GM12892 (cell line): ENCODE measurements around the gene PLEKHB2.
"Not testable (repeated sequence)": the region's sequence is repeated elsewhere in the genome, so short reads cannot be mapped to it uniquely, and the experiment has no call there.

Experiments used
- DNase-seq: peaks from one replicate; pipeline ENCODE4 v3.0.0; 2011; ENCODE audit not compliant: insufficient read length
- FAIRE-seq: peaks from 2 replicates; lab custom pipeline; 2011; peaks lifted over from hg19 to GRCh38; lab: Jason Lieb, UNC
- POLR2A ChIP-seq: IDR thresholded peaks from 2 replicates; pipeline ENCODE4 v1.6.1; 2011; ENCODE audit warnings: low read depth, low read length, control low read depth
- POLR2AphosphoS5 ChIP-seq: IDR thresholded peaks from 2 replicates; pipeline ENCODE4 v1.6.1; 2011; ENCODE audit warnings: low read depth, low read length, control low read depth
- TAF1 ChIP-seq: IDR thresholded peaks from 2 replicates; pipeline ENCODE4 v1.6.1; 2011; ENCODE audit warnings: low read depth, mild to moderate bottlenecking, control low read depth, low read length, borderline replicate concordance

Gene PLEKHB2

DNA sequence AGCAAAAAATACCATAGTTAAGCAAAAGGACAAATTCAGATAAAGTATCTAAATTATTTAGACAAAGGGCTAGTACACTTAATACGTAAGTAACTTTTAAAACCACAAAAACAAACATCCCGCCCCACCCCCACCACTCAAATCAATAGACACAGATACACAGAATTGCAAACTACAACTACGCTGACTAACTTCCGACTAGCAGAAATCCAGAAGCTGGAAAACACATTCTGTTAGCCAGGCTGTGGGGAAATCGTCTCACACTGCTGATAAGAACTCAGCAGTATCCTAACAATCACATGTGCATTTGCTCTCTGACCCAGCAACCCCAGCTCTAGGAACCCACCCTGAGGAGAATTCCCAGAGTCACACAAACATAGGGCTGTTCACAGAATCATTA lies 28.4 kb upstream of the PLEKHB2 start:
- FAIRE-seq (no peak), DNase-seq (no peak)

DNA sequence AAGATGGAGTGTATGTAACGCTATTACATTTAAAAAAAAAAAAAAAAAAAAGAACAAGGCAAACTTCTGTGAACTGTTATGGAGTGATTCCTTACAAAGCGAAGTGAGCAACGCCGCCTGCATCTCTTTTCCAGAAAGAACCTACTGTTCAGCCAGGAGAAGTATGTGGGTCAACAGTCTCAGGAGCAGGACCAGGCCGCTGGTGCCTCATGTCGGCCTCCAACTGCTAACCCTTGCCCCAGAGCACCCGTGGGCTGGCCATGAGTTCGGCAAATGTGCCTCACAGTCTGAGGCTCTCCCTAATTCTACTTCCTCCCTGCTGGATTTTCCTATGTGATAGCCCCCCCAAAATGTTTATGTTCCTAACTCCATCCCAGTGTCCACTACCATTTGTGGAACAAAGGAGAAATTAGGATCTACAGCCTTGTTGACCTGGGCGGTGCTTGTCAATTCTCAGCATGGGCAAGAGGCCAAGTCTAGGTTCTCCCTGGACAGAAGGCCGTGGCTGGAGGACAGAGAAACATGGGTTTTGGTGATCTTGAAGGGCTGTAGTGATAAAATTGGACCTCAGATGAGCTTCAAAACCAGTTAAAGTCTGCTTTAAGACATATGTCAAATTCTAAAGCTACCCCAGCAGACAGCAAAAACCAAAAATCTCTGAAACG lies 27.8 kb upstream of the PLEKHB2 start:
- FAIRE-seq (no peak), DNase-seq (no peak)
- TF ChIP-seq POLR2A (no peak), POLR2AphosphoS5 (no peak), TAF1 (no peak)

More for the DNA sequence above, 28.4 kb upstream of the PLEKHB2 start:
- TF ChIP-seq POLR2AphosphoS5 (no peak), POLR2A (no peak), TAF1 (no peak)

DNA sequence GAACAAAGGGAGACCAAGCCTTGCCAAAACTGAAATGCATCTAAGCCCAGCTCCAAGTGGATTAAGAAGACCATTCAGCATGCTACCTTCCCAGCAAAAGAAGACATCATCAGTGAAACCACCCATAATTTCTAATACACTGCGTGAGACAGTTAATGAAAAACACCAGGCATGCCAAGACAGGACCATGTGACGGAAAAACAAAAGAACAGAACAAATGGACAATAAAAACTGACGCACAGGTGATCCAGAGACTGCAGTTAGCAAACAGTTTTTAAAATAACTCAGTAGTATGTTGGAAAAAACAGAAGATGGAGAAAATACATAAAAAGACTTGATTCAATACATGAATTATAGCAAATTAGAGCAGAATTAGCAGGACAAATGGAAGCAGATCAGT lies 27.2 kb upstream of the PLEKHB2 start:
- FAIRE-seq (no peak), DNase-seq (no peak)
- TF ChIP-seq TAF1 (no peak), POLR2A (no peak), POLR2AphosphoS5 (no peak)

DNA sequence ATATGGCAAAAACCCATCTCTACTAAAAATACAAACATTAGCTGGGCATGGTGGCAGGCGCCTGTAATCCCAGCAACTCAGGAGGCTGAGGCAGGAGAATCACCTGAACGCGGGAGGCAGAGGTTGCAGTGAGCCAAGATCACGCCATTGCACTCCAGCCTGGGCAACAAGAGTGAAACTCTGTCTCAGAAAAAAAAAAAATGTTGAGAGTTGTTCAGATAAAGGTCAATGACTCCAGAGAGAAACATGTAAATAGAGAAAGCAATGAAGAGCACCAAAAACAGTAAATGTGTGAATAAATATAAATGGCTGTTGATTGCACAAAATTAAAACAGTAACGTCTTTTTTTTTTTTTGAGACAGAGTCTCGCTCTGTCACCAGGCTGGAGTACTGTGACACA lies 25.2 kb upstream of the PLEKHB2 start:
- not testable (repeated sequence) for DNase-seq, FAIRE-seq

DNA sequence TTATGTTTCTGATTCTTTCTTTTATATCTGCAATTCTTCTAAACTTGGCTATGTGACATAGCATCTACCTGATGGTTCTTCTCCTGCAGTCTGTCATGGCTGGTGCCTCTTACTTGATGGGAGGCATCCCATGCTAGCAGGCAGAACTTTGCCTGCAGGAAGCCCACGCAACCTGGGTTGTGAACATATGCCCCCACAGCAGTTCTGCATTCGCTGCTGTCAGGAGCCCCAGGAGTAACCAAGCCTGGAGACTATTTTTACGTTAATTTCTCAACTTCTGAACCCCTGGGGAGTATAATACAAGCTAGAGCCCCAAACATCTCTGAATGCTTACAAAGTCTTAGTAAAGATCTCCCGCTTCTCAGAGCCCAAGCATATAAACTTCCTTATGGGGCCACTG lies 23.9 kb upstream of the PLEKHB2 start:
- FAIRE-seq = no peak
- TF ChIP-seq POLR2A (no peak), POLR2AphosphoS5 (no peak), TAF1 (no peak)
- DNase-seq = no peak

DNA sequence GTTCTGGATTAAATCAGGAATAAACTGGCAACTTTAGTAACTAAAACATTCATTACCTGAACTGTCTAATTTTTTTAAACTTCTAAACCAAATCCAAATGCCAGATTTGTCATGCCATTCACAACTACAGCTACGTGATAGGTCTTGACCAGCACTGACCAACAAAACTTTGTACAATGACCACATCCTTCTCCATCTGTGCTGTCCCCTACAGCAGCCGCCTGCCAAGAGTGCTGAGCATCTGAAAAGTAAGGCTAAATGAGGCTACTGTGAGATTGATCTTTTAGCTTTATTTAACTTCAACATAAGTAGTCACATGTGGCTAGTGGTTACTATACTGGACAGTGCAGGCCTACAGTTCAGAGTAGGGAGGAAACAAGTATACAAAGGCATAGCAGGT lies 19.5 kb upstream of the PLEKHB2 start:
- TF ChIP-seq POLR2A (no peak), TAF1 (no peak), POLR2AphosphoS5 (no peak)
- FAIRE-seq (no peak), DNase-seq (no peak)

DNA sequence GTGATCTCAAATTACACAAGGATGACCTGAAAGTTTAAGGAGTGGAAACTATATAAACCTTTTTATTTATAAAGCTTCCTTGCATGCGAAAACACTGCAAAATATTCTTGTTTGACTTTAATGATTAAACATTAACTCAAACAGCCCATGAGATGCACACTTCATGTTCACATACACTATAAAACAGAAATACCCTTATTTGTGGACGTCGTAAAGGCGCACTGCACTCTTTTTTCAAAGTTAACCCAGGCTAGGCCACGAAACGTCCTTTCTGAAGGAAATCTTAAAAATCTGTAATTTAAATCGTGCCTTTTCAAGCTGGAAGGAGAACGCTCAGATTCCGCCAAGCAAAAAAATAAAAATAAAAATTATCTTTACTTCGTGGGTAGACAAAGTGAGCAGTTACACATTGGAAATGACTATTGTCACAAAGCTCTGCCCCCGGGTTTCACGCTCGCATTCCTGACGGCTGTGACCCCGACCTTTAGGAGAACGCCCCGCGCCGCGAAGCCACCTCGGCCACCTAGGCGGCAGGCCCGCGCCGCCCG lies 12.6 kb upstream of the PLEKHB2 start:
- TF ChIP-seq POLR2AphosphoS5 = no peak
- TF ChIP-seq TAF1 = no peak
- no peak for TF ChIP-seq POLR2A
- DNase-seq (no peak), FAIRE-seq (no peak)

DNA sequence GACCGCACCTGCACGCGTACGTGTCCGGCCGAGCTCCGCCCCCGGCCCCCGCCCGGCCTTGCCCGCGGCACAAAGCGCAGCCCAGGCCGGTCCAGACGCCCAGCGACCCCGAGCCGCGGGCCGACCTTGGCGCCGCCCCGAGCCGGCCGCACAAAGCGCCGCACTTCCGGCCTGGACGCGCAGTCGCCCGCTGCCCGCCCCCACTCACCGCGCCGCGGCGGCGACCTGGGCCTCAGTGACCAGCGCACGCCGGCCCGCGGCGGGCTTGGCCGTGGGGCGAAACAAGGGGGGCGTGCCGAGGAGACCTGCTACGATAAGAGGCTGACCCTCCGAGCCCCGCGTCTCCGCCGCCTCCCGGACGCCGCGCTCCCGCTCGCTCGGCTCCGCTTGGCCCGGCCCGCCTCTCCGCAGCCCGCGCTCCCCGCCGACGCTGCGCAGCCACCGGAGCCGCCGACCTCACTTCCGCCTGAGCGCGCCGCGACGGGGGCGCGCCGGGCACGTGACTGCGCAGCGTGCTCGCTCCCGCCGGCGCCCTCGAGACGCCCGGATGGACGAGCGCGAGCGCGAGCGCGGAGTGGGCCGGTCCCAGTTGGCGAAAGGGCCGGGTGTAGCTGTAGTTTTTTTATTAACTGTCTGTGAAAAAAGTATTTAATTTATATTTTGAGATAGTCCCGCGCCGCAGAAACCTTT lies 12.0 kb upstream of the PLEKHB2 start, which contains the start of gene FAM168B:
Gene FAM168B, minus strand, starts transcription at position 455 of the 690 bp plus-strand sequence. CDS start 10,814 bp downstream, outside the sequence.
- TF ChIP-seq TAF1 = peak; percentile 67
- TF ChIP-seq POLR2AphosphoS5 = peak; percentile 80
- peak; percentile 91 for TF ChIP-seq POLR2A
- FAIRE-seq (peak; percentile 98), DNase-seq (peak; percentile 90)

DNA sequence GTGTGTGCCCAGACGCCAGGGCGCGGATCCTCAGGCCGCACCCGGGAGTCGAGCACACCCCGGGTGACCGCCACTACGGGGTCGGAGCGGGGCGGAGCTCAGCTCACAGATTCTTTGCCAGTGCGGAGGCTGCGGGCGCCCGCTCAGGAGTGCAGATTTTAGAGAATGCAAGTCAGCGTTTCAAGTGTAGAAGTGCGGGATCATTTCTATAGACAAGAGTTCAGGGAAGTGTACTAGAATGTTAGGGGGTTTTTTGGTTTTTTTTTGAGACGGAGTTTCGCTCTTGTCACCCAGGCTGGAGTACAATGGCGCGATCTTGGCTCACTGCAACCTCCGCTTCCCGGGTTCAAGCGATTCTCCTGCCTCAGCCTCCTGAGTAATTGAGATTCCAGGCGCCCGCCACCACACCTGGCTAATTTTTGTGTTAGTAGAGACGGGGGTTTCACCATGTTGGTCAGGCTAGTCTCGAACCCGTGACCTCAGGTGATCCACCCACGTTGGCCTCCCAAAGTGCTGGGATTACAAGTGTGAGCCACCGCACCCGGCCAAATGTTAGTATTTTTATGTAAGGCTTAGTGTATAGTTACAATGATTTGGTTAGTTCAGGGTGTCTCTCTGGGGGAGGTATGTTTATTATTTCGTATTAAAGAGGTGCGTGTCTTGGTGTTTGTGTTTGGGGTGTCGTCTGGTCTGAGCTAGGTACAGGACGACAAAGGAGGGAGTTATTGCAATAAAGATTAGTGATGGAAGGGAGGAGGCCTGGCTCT lies 11.3 kb upstream of the PLEKHB2 start:
- no peak for DNase-seq
- no peak for FAIRE-seq
- no peak for TF ChIP-seq TAF1
- TF ChIP-seq POLR2A = no peak; the same call in none of the 2 replicates
- TF ChIP-seq POLR2AphosphoS5 = no peak; the same call in 1 of the 2 replicates

DNA sequence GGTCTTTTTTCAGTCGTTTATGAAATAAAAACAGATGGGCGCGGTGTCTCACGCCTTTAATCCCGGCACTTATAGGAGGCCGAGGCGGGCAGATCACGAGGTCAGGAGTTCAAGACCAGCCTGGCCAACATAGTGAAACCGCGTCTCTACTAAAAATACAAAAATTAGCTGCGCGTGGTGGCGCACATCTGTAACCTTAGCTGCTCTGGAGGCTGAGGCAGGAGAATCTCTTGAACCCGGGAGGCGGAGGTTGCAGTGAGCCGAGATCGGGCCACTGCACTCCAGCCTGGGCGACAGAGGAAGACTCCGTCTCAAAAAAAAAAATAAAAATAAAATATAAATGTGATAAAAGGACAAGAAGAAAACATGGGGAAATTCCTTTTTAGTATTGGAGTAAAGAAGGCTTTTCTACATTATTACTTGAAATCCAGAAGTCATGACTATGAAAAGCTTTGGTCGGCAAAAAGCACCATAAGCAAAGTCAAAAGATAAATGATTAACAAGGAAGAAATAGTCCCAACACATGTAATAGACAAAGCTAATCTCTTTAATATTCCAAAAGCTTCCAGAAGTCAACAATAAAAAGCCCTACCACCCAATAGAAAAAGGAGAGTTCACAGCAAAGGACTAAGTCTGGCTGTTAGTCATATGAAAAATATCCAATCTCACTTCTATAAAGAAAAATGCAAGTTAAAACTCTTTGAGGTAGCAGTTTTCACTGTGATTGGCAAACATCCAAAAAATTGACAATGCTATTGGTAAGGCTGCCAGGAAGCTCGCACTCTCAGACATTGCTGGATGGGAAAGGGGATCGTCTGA lies 10.5 kb upstream of the PLEKHB2 start:
- FAIRE-seq = peak; percentile 60
- TF ChIP-seq TAF1 = no peak
- no peak for TF ChIP-seq POLR2A
- no peak for TF ChIP-seq POLR2AphosphoS5
- DNase-seq = no peak

DNA sequence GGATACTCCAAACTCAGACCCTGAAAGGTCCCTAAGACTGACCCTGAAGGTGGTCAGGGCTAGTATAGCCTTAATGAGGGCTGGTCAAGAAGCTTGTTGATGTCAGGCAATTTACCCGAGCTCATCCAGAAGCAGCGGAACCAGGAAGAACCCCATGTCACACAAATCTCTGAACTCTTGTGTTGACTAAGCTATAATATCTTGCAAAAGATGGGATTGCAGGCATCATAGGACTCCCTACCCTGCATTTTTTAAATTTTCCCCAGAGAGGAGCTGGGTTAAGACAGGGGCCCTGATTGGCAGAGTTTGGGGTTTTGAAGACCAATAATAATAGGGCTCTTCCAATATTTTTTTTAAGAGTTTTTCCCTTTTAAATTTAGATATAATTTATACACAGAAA lies 2.0 kb upstream of the PLEKHB2 start:
- FAIRE-seq (no peak), DNase-seq (no peak)
- TF ChIP-seq POLR2AphosphoS5 = no peak
- no peak for TF ChIP-seq TAF1
